Pancreas (tissue), 10 donors: ENCODE results near the gene GPSM1. TPM values are rescaled to one million over a fixed set of nuclear protein-coding genes. Genes with fewer than 3 reads are reported as not detected.
A peak's percentile ranks its signal among the peaks of the same experiment; 100 is the strongest.

ENCODE experiments used
- ATAC-seq, 4 donors: fragments of 200-7000 bp; cut with Tn5 transposase; one replicate each; pipeline versions ENCODE4 v1.8.0 to v1.9.1; 2020; ENCODE audit warnings: mild to moderate bottlenecking in 4 of 4, moderate library complexity in 4 of 4
- DNase-seq, 6 donors: peaks; one replicate each; pipeline ENCODE4 v3.0.0-alpha.2; 2020
- FAIRE-seq: peaks from 2 replicates; lab custom pipeline; 2012; peaks lifted over from hg19 to GRCh38; lab: Jason Lieb, UNC
- H3K27ac ChIP-seq, 4 donors: fragments of 200-600 bp; sonication (generic); 1 replicate in 3 of 4; 2 replicates in 1 of 4; pipeline versions ENCODE4 v1.5.0 to v1.8.0; 2020
- H3K27me3 ChIP-seq, 4 donors: fragments of 200-600 bp; one replicate each; pipeline ENCODE4 v1.8.0; 2021
- H3K36me3 ChIP-seq, 3 donors: fragments of 200-600 bp; sonication (generic) in 1 of 3; one replicate each; pipeline versions ENCODE4 v1.5.0 to v1.8.0; 2020 to 2021
- H3K4me1 ChIP-seq, 3 donors: fragments of 200-600 bp; one replicate each; pipeline ENCODE4 v1.8.0; 2021
- H3K4me3 ChIP-seq, 4 donors: fragments of 200-600 bp; sonication (generic) in 2 of 4; one replicate each; pipeline versions ENCODE4 v1.5.0 to v1.8.0; 2020 to 2021
- H3K9me3 ChIP-seq, 4 donors: fragments of 200-600 bp; one replicate each; pipeline ENCODE4 v1.8.0; 2021
- CTCF ChIP-seq, 4 donors: fragments of 200-600 bp; sonication (generic) in 3 of 4; IDR thresholded peaks; one replicate each; pipeline versions ENCODE4 v1.5.0 to v1.8.0; 2021; ENCODE audit warnings: antibody characterized with exemption in 4 of 4
- WGBS, 2 donors: extraction: QIAGEN DNeasy Blood & Tissue Kit; methylation state at CpG; one replicate each; pipeline ENCODE4 v1.1.7; 2013; 5-methylcytosine and 5-hydroxymethylcytosine counted together
- intact Hi-C, 3 donors: fragments of 100-400 bp; cut with DNase I; formaldehyde crosslinking; loops; one replicate each; pipeline versions ENCODE4 v1.11.1 to v1.14.2; 2022
- polyA plus RNA-seq, 2 donors: library from polyadenylated mRNA; stranded (reverse); fragments of 200-250 nt; gene quantifications; one replicate each; pipeline ENCODE4 v1.2.3, GENCODE V29; 2013
- total RNA-seq, 6 donors: library from RNA; stranded (reverse); fragmentation: NEBNext Ultra II Directional in 4 of 6; extraction: Animal tissue kit (Norgen Biotek cat#: 25700) in 4 of 6; gene quantifications; one replicate each; pipeline versions ENCODE4 v1.2.1 to v1.2.4, GENCODE V29; 2021 to 2023
- donor health status: healthy with polysubstance abuse.
- donor health status: DM: no; HTN: no; CAD: no; lungs with moderate emphysema.
- donor health status: DM: no; HTN: no; CAD: no.
- donor health status: control.
- donor health status: control.
- donor health status: Bipolar disorder and iron deficiency.
- donor health status: DM: yes; HTN: yes; CAD: no.
- donor health status: DM: no; HTN: no; CAD: no.
- donor health status: DM: no; HTN: no; CAD: no.
- donor health status: DM: yes; HTN: yes; CAD: no.

Gene GPSM1
- total and polyA plus RNA-seq, 8 donors, result 6.8 to 54.4 (median 12.6) TPM

GRCh38 chr9:136346157-136346481, 18.8 kb downstream of the GPSM1 start:
- ATAC-seq (no peak), FAIRE-seq (no peak), DNase-seq (no peak)
- Histone ChIP-seq H3K9me3 (no peaks in the 10 kb centered on the region), H3K4me3 (no peak overlapping the region), H3K27me3 (no peaks in the 10 kb centered on the region), H3K27ac (no peak overlapping the region), H3K4me1 (peaks cover 0 to 7% (median 0%) of the 10 kb centered on the region in 3 donors), H3K36me3 (no peaks in the 10 kb centered on the region)
- WGBS, 2 donors, result 62 to 66% methylated on average over 10 of the region's 10 CpGs
- intact Hi-C loops, result no loop called here
- no peak for TF ChIP-seq CTCF (IDR thresholded peaks at IDR 0.05)

- no peak for TF ChIP-seq CTCF (IDR thresholded peaks at IDR 0.05)
- no peak for ATAC-seq
- H3K4me1 ChIP-seq, result peaks cover 0 to 3% (median 0%) of the 10 kb centered on the region in 3 donors
These were observed 19.7 kb downstream of the GPSM1 start for GRCh38 chr9:136346927-136347465.

GRCh38 chr9:136347472-136348256, 20.3 kb downstream of the GPSM1 start:
- Histone ChIP-seq H3K36me3 (no peaks in the 10 kb centered on the region), H3K27ac (no peak overlapping the region), H3K4me1 (peaks cover 0 to 3% (median 0%) of the 10 kb centered on the region in 3 donors), H3K27me3 (no peaks in the 10 kb centered on the region), H3K4me3 (no peak overlapping the region), H3K9me3 (no peaks in the 10 kb centered on the region)
- no peak for TF ChIP-seq CTCF (IDR thresholded peaks at IDR 0.05)
- DNase-seq, result no peak
- no peak for FAIRE-seq
- WGBS, 2 donors, result 78 to 85% methylated on average over 30 to 34 of the region's 34 CpGs
- no peak for ATAC-seq
- intact Hi-C loops, result no loop called here

More at GRCh38 chr9:136346927-136347465, 19.7 kb downstream of the GPSM1 start:
- Histone ChIP-seq H3K4me3 (no peak overlapping the region), H3K36me3 (no peaks in the 10 kb centered on the region), H3K27me3 (no peaks in the 10 kb centered on the region), H3K9me3 (no peaks in the 10 kb centered on the region), H3K27ac (no peak overlapping the region)
- intact Hi-C loops, result no loop called here
- DNase-seq (no peak), FAIRE-seq (no peak)
- WGBS, 2 donors, result 89 to 94% methylated on average over 18 to 20 of the region's 20 CpGs

- no peak for TF ChIP-seq CTCF (IDR thresholded peaks at IDR 0.05)
- intact Hi-C loops, result no loop called here
- 88 to 95% methylated on average over 14 of the region's 14 CpGs for WGBS, 2 donors
- no peaks in the 10 kb centered on the region for H3K4me1 ChIP-seq
- no peaks in the 10 kb centered on the region for H3K27me3 ChIP-seq
- FAIRE-seq (no peak), ATAC-seq (peak in 2 of 4 donors; percentile 8 to 21), DNase-seq (no peak)
- no peaks in the 10 kb centered on the region for H3K36me3 ChIP-seq
- H3K9me3 ChIP-seq, result no peaks in the 10 kb centered on the region
- no peak overlapping the region for H3K4me3 ChIP-seq
- no peak overlapping the region for H3K27ac ChIP-seq
These were observed 21.4 kb downstream of the GPSM1 start for GRCh38 chr9:136348691-136349090.

- Histone ChIP-seq H3K27ac (no peak overlapping the region), H3K4me3 (no peak overlapping the region), H3K4me1 (no peaks in the 10 kb centered on the region), H3K9me3 (no peaks in the 10 kb centered on the region), H3K36me3 (no peaks in the 10 kb centered on the region), H3K27me3 (no peaks in the 10 kb centered on the region)
- ATAC-seq (no peak), FAIRE-seq (no peak), DNase-seq (no peak)
- no peak for TF ChIP-seq CTCF (IDR thresholded peaks at IDR 0.05)
- intact Hi-C loops, result no loop called here
- WGBS, 2 donors, result 90% methylated on average over 24 of the region's 24 CpGs
These were observed 22.2 kb downstream of the GPSM1 start for GRCh38 chr9:136349546-136349945.
